HUES64 (cell line): Measurements from ENCODE around the gene PAFAH1B1.

ENCODE experiments used
- H3K27ac ChIP-seq: 2 replicates; pipeline ENCODE4 v1.7.0; 2013; ENCODE audit warnings: low read depth, low read length, inconsistent platforms
- H3K27me3 ChIP-seq: 2 replicates; pipeline ENCODE4 v1.6.1; 2013; ENCODE audit warnings: mild to moderate bottlenecking, low read length; ENCODE audit not compliant: insufficient read depth
- H3K36me3 ChIP-seq: 2 replicates; pipeline ENCODE4 v1.6.1; 2013; ENCODE audit warnings: mild to moderate bottlenecking, low read length; ENCODE audit not compliant: insufficient read depth
- H3K4me1 ChIP-seq: 2 replicates; pipeline ENCODE4 v1.6.1; 2013; ENCODE audit warnings: mild to moderate bottlenecking, low read length, moderate library complexity; ENCODE audit not compliant: insufficient read depth
- H3K4me3 ChIP-seq: 2 replicates; pipeline ENCODE4 v1.5.1; 2013; ENCODE audit warnings: mild to moderate bottlenecking, low read length, moderate library complexity
- H3K9ac ChIP-seq: 2 replicates; pipeline ENCODE4 v1.6.1; 2013; ENCODE audit warnings: mild to moderate bottlenecking, low read depth, low read length
- H3K9me3 ChIP-seq: 2 replicates; pipeline ENCODE4 v1.6.1; 2013; ENCODE audit warnings: low read depth, low read length; ENCODE audit not compliant: insufficient read depth
- WGBS: fragments of 150-250, 120-280 bp; methylation state at CpG from one replicate; pipeline ENCODE4 v1.1.7; 2013; ENCODE audit warnings: missing lambda C conversion rate; 5-methylcytosine and 5-hydroxymethylcytosine counted together

Gene PAFAH1B1

DNA sequence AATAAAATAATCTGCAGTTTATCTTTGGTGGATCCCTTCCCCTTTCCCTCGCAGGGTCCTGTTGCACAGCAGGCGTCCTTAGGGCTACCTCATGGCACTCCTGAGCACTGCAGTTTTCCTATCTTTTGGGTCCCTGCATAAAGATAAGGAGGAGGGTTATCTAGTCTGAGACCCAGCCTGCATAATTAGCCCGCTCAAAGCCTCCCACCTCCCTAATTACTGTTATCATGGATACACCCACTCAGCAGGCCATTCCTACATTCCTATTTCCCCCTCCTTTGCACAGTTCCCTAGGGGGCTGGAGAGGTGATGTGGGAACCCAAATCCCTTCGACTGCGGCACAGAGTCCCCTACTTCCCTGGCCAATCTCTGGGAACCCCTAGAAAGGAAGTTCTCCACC lies 123.2 kb downstream of the PAFAH1B1 start:
- Histone ChIP-seq H3K36me3 (no peaks in the 10 kb centered on the region), H3K27ac (no peak overlapping the region), H3K4me3 (no peak overlapping the region), H3K9me3 (no peaks in the 10 kb centered on the region), H3K9ac (no peak overlapping the region), H3K4me1 (peaks cover 9% of the 10 kb centered on the region), H3K27me3 (peaks cover 10% of the 10 kb centered on the region; the same call in 1 of the 2 replicates)
- WGBS, result 76% methylated on average over 5 of the region's 5 CpGs

DNA sequence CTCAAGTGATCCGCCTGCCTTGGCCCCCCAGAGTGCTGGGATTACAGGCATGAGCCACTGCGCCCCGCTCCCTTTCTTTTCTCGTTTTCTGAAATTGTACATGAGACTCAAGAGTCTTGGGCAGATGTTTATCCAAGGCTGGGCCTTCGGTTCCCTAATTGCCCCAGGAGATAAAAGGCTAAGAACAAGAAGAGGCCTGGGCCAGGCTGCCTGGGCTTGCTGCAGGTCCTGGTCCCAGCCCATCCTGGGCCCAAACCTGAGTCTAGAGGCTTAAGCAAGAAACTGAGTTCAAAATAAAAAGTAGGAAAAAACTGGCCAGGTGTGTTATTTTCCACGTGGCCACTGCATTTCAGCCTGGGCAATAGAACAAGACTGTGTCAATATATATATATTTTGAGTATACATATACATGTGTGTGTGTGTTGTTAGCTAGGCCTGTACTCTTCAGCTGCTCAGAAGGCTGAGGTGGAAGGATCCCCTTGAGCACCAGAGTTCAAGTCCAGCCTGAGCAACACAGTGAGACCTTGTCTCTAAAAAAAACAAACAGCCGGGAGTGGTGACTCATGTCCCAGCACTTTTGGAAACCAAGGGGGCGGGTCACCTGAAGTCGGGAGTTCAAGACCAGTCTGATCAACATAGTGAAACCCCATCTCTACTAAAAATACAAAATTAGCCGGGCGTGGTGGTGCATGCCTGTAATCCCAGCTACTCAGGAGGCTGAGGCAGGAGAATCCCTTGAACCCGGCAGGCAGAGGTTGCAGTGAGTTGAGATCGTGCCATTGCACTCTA lies 124.9 kb downstream of the PAFAH1B1 start:
- H3K9ac ChIP-seq, result no peak overlapping the region
- no peak overlapping the region for H3K27ac ChIP-seq
- H3K4me3 ChIP-seq, result no peak overlapping the region
- no peaks in the 10 kb centered on the region for H3K36me3 ChIP-seq
- H3K4me1 ChIP-seq, result peaks cover 9% of the 10 kb centered on the region
- 84% methylated on average over 13 of the region's 13 CpGs for WGBS
- no peaks in the 10 kb centered on the region for H3K27me3 ChIP-seq
- H3K9me3 ChIP-seq, result no peaks in the 10 kb centered on the region

DNA sequence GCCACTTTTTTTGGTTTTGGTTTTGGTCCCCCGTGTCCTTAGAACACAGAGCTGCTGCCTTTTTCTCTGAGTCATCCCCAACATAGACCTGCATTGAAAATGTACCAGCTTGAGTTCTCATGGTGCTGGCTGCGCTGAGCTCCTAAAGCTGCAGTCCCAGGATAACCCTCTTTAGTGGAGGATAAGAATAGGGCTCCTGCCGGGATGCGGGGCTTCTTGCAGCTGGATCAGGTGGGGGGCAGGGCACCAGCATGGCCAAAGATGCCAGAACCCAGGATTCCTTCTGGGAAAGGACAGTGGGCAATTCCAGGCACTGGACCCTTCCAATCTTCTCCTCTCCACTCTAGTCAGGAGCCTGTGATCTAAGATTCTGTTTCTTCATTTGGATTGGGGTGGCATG lies 126.4 kb downstream of the PAFAH1B1 start:
- H3K4me3 ChIP-seq, result no peak overlapping the region
- no peaks in the 10 kb centered on the region for H3K9me3 ChIP-seq
- WGBS, result 61% methylated on average over 4 of the region's 4 CpGs
- no peaks in the 10 kb centered on the region for H3K27me3 ChIP-seq
- H3K36me3 ChIP-seq, result no peaks in the 10 kb centered on the region
- H3K27ac ChIP-seq, result no peak overlapping the region
- peaks cover 9% of the 10 kb centered on the region for H3K4me1 ChIP-seq
- H3K9ac ChIP-seq, result no peak overlapping the region

DNA sequence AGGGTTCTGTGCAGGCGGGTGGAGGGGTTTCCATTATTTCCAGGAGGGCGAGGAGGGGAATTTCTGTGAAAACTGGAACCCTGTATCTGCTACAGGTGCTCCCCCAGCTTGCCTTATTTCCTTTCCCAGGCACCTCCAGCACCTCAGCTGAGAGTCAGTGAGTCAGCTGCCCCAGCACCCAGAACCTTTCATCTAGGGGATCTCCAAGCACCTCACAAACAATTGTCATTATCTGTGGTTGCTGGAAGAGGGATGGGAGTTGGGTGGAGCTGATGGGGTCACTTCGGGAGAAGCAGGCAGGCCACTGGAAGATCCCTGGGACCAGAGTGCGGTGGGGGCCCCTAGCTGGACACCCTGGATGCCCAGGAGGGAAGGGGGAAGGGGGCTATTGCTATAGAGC lies 128.1 kb downstream of the PAFAH1B1 start:
- peaks cover 7% of the 10 kb centered on the region for H3K4me1 ChIP-seq
- no peak overlapping the region for H3K9ac ChIP-seq
- H3K27ac ChIP-seq, result no peak overlapping the region
- no peaks in the 10 kb centered on the region for H3K36me3 ChIP-seq
- WGBS, result 86% methylated on average over 4 of the region's 4 CpGs
- H3K9me3 ChIP-seq, result no peaks in the 10 kb centered on the region
- no peak overlapping the region for H3K4me3 ChIP-seq
- peaks cover 5% of the 10 kb centered on the region; the same call in 1 of the 2 replicates for H3K27me3 ChIP-seq

DNA sequence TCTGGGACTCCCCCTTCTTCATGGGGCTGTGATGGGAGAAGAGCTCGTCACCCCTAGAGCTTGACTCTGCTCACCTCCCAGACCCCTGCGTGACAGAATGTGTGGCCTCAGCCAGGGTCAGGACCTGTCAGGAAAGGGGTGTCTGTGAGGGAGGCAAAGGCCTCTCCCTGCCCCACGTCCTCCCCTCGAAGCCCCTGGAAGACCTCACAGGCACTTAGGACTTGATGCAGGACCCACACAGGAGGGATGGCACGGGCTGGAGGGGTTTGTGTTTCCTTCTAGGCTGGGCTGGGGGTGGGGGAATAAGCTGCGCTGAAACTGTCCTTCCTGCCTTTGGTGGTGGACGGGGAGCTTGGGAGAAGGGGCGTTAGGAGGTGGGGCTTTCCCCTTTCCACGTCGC lies 129.2 kb downstream of the PAFAH1B1 start:
- Histone ChIP-seq H3K36me3 (peaks cover 4% of the 10 kb centered on the region; the same call in 1 of the 2 replicates), H3K4me1 (peaks cover 4% of the 10 kb centered on the region), H3K9me3 (no peaks in the 10 kb centered on the region), H3K9ac (no peak overlapping the region), H3K27me3 (peaks cover 5% of the 10 kb centered on the region; the same call in 1 of the 2 replicates), H3K4me3 (no peak overlapping the region), H3K27ac (no peak overlapping the region)
- 75% methylated on average over 9 of the region's 10 CpGs for WGBS

DNA sequence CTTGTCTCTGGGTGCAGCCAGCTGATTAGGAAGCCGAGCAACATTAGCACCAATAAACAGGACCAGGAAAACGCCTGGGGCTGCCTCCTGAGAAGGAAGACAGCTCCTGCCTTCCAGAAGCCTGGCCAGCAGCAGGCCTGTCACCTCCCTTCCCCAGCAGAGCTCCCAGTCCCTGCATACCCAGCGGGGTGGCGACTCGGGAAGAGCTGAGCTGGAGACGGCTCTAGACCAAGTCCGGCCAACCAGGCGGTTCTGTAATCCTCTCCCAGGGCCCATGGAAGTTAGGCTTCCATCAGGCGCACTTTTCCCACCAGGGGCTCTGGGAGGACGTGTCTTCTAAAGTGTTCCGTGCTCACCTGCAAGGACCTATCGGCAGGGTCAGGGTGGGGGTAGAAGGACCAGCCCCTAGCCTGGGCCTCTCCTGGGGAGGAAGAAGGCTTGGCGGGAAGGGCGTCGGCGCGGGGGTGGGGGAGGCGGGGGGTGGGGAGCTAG lies 130.1 kb downstream of the PAFAH1B1 start:
- Histone ChIP-seq H3K27me3 (peaks cover 5% of the 10 kb centered on the region; the same call in 1 of the 2 replicates), H3K9ac (no peak overlapping the region), H3K4me1 (peaks cover 4% of the 10 kb centered on the region), H3K36me3 (peaks cover 4% of the 10 kb centered on the region; the same call in 1 of the 2 replicates), H3K27ac (peak overlapping the region; percentile 68; the same call in 1 of the 2 replicates), H3K4me3 (peak overlapping the region; percentile 60), H3K9me3 (no peaks in the 10 kb centered on the region)
- 4% methylated on average over 12 of the region's 18 CpGs for WGBS

DNA sequence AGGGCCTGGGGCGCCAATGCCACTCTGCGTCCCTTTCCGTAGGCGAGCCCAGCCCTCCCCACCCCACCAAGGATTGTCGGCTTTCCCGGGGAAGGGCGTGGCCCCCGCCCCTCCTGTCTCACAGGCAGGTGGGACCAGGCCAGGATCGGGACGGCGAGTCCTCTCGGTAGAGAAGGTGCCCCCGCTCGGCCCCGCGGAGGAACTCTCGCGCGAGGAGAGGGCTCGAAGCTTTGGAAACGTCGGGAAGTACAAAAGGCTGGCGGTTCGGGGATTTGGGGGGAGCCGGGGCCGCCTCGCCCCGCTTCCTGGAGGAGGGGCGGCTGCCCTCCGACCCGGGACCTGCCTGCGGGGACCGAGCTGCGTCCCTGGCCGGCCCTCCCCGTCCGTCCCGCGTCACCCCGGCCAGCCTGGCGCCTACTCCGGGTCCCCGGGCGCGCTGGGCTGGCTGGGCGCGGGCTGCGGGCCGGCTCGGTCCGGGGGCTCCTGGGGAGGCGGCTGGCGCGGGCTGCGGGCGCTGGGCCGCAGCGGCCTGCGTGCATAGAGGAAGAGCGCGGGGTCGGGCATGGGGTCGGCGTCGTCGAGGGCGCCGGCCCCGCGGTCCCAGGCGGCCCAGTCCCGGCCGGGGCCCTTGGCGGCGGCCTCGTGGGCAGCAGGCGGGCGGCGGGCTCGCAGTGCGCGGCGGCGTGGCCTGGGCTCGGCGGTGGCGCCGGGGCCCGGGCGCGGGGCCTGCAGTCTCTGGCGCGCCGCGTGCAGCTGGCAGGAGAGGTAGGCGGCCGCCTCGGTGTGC lies 130.7 kb downstream of the PAFAH1B1 start:
- H3K9ac ChIP-seq, result peak overlapping the region; percentile 83
- WGBS, result under 1% methylated on average over 98 of the region's 98 CpGs
- H3K9me3 ChIP-seq, result no peaks in the 10 kb centered on the region
- H3K36me3 ChIP-seq, result peaks cover 4% of the 10 kb centered on the region; the same call in 1 of the 2 replicates
- H3K27ac ChIP-seq, result peak overlapping the region; percentile 65; the same call in 1 of the 2 replicates
- H3K27me3 ChIP-seq, result peaks cover 5% of the 10 kb centered on the region; the same call in 1 of the 2 replicates
- H3K4me1 ChIP-seq, result peaks cover 4% of the 10 kb centered on the region
- peak overlapping the region; percentile 60 for H3K4me3 ChIP-seq

DNA sequence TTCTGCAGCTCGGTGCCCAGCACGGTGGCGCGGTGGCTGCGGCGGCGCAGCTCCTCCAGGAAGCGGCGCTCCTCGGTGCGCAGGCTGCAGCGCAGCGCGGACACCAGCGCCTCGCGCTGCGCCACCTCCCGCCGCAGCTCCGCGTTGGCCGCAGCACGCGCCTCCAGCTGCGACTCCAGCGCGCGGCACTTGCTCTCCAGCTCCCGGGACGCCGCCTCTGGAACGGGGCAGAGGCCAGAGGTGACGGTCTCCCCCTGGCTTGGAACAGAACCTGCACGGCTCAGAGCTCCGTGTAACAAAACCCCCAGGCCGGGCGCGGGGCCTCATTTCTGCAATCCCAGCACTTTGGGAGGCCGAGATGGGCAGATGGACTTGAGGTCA lies 131.3 kb downstream of the PAFAH1B1 start:
- Histone ChIP-seq H3K4me3 (peak overlapping the region; percentile 60), H3K27ac (no peak overlapping the region), H3K36me3 (peaks cover 5% of the 10 kb centered on the region; the same call in 1 of the 2 replicates), H3K9me3 (no peaks in the 10 kb centered on the region), H3K9ac (peak overlapping the region; percentile 83), H3K27me3 (peaks cover 5% of the 10 kb centered on the region; the same call in 1 of the 2 replicates), H3K4me1 (peaks cover 2% of the 10 kb centered on the region)
- WGBS, result 4% methylated on average over 40 of the region's 40 CpGs

DNA sequence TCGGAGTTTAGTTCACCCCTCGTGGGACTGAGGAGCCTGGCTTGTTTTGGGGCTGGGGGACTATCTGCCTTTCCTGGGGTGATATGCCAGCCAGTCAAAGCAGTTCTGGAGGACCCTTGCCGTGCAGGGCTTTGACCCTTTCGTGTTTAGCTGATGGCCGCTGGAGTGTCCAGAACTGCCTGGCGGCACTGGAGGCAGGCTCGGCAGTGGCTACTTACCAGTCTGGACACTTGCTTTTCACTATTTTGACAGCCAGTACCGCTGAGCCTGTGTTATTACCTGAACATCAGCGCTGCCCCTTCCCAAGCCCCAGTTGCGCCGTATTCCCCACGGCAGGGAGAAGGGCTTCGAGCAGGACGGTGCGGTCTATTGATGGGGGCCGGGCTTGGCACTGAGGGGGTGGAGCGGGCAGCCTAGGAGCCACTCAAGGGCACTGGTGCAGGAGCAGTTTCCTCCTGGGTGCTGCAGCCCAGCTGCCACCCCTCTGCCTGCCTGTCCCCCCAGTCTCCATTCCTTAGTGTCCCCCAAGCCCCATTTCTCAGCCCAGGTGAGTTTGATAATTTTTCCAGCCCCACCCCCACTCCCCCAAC lies 137.4 kb downstream of the PAFAH1B1 start:
- Histone ChIP-seq H3K36me3 (peaks cover 8% of the 10 kb centered on the region; the same call in 1 of the 2 replicates), H3K4me3 (no peak overlapping the region), H3K9ac (no peak overlapping the region), H3K27ac (no peak overlapping the region), H3K27me3 (no peaks in the 10 kb centered on the region), H3K9me3 (no peaks in the 10 kb centered on the region), H3K4me1 (no peaks in the 10 kb centered on the region)
- WGBS, result 92% methylated on average over 17 of the region's 17 CpGs

DNA sequence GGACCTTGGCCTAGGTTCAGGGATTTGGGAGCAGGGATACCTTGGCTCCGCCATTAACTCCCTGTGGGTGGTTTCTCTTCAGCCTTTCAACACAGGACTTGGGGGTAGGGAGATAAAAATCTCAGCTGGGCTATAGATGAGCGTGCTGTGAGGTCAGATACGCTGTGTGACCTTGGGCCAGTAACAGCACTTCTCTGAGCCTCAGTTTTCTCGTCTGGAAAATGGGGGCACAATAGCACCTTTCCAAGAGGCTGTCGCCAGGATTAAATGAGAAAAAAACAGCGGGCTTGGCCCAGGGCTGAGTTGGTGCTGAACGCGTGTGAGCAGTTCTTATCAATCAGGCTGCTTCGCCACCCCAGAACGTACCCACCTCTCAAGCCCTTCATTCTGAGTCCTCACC lies 138.4 kb downstream of the PAFAH1B1 start:
- no peaks in the 10 kb centered on the region for H3K4me1 ChIP-seq

More for the DNA sequence above, 138.4 kb downstream of the PAFAH1B1 start:
- H3K4me3 ChIP-seq, result no peak overlapping the region
- H3K27ac ChIP-seq, result no peak overlapping the region
- H3K9ac ChIP-seq, result no peak overlapping the region
- peaks cover 8% of the 10 kb centered on the region; the same call in 1 of the 2 replicates for H3K36me3 ChIP-seq
- no peaks in the 10 kb centered on the region for H3K27me3 ChIP-seq
- H3K9me3 ChIP-seq, result no peaks in the 10 kb centered on the region
- 91% methylated on average over 10 of the region's 10 CpGs for WGBS
